Retinal pigment epithelial cell (primary cell): Measurements from ENCODE around the gene GCNT4.

ENCODE experiments used
- DNase-seq: peaks from one replicate; pipeline ENCODE4 v3.0.0-alpha.2; 2010; ENCODE audit warnings: low read depth
- H3K4me3 ChIP-seq: 2 replicates; pipeline ENCODE4 v1.5.1; 2011; ENCODE audit warnings: mild to moderate bottlenecking, low read length, control low read depth, moderate library complexity
- TF ChIP-seq, protein P1 (sequence below): conservative IDR thresholded peaks from 2 replicates; pipeline ENCODE4 v1.5.1; 2011; ENCODE audit warnings: low read depth, low read length, control low read depth, inconsistent platforms

GCNT4 gene

DNA sequence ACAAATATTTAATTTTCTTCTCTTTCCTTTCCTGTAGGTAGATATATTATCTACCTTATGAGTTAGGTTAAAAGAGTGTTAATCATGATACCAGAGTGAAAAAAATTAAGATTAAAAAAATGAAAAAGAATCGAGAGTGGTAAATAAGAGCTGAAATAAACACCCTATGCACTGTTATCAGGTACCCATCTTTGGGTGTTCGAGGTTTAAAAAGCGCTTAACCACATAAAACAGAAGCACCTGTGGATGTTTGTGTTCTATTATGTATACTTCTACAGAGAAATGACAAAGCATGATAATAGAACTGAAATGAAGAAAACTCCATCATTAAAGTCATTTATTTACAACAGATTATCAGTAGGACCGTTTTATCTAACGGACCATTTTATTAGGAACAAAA lies 25.7 kb upstream of the GCNT4 start:
- DNase-seq: no peak
- TF ChIP-seq, protein P1, sequence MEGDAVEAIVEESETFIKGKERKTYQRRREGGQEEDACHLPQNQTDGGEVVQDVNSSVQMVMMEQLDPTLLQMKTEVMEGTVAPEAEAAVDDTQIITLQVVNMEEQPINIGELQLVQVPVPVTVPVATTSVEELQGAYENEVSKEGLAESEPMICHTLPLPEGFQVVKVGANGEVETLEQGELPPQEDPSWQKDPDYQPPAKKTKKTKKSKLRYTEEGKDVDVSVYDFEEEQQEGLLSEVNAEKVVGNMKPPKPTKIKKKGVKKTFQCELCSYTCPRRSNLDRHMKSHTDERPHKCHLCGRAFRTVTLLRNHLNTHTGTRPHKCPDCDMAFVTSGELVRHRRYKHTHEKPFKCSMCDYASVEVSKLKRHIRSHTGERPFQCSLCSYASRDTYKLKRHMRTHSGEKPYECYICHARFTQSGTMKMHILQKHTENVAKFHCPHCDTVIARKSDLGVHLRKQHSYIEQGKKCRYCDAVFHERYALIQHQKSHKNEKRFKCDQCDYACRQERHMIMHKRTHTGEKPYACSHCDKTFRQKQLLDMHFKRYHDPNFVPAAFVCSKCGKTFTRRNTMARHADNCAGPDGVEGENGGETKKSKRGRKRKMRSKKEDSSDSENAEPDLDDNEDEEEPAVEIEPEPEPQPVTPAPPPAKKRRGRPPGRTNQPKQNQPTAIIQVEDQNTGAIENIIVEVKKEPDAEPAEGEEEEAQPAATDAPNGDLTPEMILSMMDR: no peak
- H3K4me3 ChIP-seq: no peak overlapping the region

DNA sequence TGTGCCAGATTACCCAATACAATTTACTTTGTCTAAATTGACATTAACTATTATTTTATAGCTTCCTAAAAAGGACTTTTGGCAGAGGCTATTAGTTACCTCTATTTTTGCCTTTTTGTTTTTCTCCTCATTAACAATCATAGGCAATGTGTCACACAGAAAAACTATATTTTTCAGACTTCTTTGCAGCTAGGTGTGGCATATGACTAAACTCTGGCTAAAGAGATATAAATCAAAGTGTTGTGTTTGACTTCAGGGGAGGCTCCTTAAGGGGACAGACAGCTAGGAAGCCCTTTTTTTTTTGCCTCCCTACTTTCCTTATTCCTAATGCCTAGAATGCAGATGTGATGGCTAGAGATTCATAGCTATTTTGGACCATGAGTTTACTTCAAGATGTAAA lies 19.7 kb upstream of the GCNT4 start:
- no peak for DNase-seq
- no peak overlapping the region for H3K4me3 ChIP-seq
- TF ChIP-seq, protein P1: no peak

DNA sequence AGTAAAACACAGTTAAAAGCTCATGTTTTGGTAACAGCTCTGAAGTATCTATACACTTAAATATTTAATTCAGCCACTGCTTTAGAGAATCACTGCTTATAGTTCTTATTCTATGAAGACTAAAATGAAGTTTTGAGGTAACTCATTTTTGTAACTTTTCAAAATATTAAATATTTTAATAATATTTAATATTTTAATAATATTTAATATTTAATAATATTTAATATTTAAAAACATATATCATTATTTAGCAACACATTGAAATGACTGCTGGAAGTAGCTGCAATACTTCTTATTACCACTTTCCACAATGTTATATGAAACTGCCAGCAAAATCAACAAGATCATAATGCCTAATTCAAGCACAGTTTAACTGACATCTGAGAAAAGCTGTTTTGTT lies 18.7 kb upstream of the GCNT4 start:
- no peak for DNase-seq
- H3K4me3 ChIP-seq: no peak overlapping the region
- TF ChIP-seq, protein P1: no peak

DNA sequence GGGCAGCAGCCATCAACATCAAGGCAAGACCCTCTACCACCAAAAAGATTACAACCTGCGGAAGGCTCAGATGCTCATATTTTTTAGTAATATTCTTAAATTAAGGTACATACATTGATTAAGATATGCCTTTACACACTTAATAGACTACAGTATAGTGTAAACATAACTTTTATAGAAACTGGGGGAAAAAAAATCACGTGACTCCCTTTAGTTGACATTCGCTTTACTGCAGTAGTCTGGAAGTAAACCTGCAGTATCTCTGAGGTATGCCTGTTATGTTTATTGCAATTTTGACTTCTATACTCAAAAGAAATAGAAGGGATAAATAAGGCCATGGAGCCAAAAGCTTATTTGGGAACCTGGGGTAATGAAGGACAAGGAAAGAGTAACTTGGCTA lies 15.1 kb upstream of the GCNT4 start:
- DNase-seq: no peak
- TF ChIP-seq, protein P1: no peak
- no peak overlapping the region for H3K4me3 ChIP-seq

DNA sequence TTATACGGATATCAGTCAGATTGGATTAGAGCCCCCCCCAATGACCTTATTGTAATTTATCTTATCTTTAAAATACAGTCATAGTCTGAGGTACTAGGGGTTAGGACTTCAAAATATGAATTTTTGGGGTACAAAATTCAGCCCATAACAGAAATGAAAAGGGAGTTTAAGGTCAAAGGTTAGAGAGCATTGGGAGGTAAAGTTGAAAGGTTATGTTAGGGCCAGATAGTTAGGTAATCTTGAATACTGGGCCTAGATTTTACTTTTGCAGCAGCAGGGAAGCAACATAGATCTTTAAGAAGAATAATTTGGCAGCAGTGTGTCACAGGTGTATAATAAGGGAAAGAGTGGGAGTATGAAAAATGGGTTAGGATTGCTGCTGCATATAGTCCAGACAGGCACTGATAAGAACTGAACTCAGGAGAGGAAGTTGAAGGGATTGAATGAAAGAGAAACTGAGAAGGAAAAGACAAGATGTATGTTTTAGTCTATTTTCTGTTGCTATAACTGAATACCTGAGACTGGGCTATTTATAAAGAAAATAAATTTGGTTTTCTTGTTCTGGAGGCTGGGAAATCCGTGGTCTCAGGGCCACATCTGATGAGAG lies 10.7 kb upstream of the GCNT4 start:
- no peak for DNase-seq
- TF ChIP-seq, protein P1: no peak

DNA sequence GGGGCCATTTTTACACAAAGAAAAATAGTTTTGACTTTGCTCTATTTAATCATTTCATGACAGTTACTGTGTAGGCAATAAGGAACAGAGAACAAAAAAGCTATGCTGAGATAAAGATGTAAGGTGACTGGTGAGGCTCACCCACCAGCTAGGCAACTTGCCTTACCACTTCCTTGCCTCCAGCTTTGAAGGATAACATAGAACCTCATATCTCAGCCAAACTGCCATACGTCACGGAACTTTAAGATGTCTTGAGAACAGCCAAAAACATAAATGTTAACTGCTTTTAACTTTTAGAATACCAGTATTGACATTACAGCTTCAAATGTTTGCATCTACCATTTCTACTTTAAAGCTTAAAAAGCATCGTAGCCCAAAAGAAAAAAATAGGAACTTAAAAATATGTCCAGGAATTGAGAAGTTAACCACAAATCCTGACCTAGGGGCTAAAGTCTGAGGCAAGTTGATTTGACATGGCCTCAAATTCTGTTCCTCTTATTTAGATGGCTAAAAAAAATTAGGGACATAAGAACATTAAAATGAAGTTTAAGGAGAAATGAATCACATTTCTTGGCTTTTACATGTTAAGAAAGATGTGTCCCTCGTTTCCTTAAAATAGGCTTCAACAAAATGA lies 7.7 kb upstream of the GCNT4 start:
- no peak overlapping the region for H3K4me3 ChIP-seq
- DNase-seq: no peak
- TF ChIP-seq, protein P1: no peak

More for the DNA sequence above, 10.7 kb upstream of the GCNT4 start:
- H3K4me3 ChIP-seq: no peak overlapping the region

DNA sequence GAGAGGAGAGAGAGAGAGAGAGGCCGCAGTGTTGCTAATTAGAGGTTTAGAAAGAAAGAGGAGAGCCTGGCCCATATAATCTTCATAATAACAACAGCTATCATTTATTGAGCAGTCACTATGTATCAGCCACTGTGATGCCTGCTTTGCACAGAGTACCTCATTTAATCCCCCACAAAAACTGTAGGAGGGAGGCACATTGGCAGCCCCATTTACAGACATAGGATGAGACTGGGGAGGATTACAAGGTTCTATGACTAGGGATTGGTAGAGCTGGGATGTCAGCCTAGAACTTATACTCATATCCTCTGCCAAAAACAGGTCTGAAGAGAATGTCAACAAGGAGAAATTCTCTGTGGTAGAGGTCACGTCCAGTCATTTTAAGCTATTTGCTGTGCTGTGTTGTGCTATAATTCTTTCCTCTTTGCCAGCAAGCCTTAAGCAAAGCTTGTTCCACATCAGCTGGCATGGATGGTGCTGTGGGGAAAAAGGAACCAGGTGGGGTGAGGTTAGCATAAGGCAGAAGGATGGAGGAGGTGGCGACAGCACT lies 6.7 kb upstream of the GCNT4 start:
- DNase-seq: no peak
- TF ChIP-seq, protein P1: no peak

More for the DNA sequence above, 6.7 kb upstream of the GCNT4 start:
- H3K4me3 ChIP-seq: no peak overlapping the region
